Activated CD8-positive, alpha-beta memory T cell treated with anti-CD3 and anti-CD28 coated beads for 48 hours (primary cell): ENCODE data around the gene PTPRN2.
"Not testable (repeated sequence)": the region's sequence is repeated elsewhere in the genome, so short reads cannot be mapped to it uniquely, and the experiment has no call there.

Source experiments
- DNase-seq, 3 experiments: peaks; one replicate each; pipeline ENCODE4 v3.0.0-alpha.2; 2020; ENCODE audit warnings: low read depth in 2 of 3, low spot score in 2 of 3

Gene PTPRN2

DNA sequence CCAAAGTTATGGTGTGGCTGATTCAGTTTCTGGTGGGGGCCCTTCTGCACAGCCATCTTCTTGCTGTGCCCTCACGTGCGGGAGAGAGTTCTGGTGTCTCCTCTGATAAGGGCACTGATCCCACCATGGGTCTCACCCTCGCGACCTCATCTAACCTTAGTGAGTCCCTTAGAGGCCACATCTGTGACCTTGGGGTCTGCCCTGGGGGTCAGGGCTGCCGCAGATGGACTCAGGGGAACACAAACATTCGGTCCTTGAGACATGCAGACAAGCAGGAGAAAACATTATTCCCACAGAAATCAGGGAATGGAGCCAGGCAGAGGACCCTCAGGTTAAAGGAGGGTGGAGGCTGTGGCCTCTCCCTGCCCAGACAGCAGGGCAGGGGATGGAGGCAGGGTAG, 1072.9 kb downstream of the PTPRN2 start:
- DNase-seq: no peak

DNA sequence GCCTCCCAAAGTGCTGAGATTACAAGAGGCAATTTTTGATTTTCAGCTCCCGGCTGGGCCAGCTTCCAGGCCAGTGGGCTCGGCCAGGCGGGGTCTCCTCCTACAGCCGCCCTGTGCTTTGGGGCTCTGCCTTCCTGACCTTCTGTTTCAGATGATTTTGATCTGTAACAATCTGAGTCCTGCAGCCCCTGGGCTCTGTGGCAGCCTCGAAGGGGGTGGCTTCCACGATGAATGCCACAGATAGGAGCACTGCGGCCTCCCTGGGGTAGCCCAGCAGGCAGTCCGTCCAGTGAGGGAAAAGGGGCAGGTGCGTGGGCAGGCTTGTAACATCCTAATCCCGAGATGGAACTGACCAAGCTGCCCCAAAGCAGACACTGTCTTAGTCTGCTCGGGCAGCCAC, 1073.3 kb downstream of the PTPRN2 start:
- no peak for DNase-seq

DNA sequence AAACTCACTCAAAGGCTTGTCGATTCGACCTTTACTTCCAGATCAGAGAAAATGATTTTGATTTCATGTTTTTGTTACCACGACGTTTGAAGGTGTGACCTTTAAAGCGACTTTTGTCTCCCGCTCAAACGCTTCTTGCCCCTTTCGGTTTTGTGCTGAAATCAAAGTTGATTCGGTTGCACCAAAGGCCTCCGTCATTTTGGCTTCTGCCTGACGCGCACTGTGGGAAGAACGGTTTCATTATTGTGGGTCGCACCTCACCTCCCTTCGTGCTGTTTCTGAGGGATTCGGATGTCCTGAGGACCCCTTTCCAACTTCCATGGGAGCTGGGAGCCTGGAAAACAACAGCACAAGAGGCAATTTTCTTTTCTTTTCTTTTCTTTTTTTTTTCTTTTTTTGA, 1073.9 kb downstream of the PTPRN2 start:
- DNase-seq: no peak

DNA sequence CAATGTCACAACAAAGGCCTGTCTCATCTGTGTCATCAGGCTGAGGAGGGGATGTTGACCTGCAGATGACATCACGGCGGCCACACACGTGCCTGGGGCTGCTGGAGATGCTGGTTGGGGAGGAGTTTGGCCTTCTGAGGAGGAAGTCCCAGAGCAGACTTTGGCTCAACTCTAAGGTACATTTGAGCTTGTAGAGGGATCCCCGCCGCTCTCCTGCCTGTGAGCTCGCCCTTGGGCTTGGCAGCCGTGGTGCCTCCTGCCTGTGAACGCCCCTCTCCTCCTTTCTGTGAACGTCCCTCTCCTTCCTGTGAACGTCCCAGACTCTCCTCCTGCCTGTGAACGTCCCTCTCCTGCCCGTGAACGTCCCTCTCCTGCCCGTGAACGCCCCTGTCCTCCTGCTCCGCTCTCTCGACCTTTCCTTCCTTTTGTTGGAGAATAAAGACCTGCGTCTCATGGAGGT, 1074.4 kb downstream of the PTPRN2 start:
- no peak for DNase-seq

DNA sequence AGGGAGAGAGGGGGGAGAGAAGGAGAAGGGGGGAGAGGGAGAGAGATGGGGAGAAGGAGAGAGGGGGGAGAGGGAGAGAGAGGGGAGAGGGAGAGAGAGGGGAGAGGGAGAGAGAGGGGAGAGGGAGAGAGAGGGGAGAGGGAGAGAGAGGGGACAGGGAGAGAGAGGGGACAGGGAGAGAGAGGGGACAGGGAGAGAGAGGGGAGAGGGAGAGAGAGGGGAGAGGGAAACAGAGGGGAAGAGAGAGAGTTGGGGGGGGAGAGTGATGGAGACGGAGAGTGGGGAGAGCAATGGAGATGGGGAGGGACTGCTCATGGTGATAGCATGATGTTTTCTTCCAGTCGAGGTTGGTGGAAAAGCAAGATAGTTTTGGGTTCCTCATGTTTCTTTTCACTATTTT, 1078.4 kb downstream of the PTPRN2 start:
- DNase-seq: no peak

DNA sequence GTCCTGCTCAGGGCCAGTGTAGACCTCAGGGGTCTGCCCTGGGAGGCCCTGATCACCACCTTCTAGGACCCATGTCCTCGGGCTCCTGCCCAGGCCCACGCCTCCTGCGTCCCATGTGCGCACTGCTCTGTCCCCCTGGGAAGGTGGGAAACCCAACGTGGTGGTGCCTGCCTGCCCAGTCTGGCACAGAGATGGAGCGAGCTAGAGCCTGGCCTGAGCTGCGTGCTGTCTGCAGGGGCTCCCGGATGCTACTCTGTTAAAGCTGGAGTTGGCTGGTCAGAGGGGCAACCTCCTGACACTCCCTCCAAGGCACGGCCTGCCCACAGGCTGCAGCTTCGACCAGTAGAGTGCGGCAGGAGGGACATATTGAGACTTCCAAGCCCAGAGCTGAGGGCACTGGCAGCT, 1079.1 kb downstream of the PTPRN2 start:
- no peak for DNase-seq

DNA sequence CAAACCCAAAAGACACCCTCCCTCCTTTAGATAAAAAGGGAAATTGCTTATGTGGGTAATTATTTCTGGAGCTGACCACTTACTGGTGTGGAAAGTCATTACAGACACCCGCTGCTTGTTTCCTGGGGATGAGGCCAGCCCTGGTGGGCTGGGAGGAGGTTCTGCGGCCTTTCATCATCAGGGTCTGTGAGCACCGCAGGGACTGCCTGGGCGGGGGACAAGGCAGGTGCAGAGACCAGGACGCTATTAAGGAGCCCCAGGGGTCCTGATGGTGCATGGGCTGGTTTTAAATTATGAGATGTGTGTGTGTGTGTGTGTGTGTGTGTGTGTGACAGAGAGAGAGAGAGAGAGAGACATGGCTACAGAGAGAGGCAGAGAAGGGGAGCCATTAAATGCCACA, 1079.6 kb downstream of the PTPRN2 start:
- no peak for DNase-seq

DNA sequence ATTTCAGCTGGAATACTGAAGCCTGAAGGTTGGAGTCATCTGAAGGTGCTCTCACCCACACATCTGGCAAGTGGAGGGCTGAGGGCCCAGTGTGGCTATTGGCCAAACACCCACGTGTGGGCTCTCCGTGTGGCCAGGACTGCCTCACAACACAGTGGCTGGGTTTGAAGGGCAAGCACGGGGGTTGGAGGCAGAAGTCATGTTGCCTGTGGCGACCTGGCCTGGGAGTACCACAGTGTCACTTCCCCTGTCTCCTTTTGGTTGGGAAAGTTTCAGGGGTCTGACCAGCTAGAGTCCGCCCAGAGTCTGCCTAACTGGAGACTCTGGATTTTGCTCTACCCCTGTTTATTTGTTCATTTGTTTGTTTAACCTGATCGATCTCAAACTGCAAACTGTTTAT, 1081.4 kb downstream of the PTPRN2 start:
- DNase-seq: no peak

DNA sequence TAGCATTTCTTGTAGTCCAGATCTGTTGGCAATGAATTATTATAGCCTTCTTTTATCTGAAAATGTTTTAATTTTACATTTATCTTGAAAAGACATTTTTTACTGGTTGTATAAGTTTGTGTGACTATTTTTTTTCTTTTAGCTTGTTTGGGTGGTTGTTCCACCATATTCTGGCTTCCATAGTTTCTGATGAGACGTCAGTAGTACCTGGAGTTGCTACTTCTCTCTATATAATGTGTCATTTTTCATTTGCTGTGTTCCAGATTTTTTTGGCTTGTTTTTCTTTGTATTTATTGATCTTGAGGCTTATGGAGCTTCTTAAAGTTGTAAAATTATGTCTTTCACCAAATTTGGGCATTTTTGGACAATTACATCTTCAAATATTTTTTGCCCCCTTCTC, 1082.0 kb downstream of the PTPRN2 start:
- no peak for DNase-seq

DNA sequence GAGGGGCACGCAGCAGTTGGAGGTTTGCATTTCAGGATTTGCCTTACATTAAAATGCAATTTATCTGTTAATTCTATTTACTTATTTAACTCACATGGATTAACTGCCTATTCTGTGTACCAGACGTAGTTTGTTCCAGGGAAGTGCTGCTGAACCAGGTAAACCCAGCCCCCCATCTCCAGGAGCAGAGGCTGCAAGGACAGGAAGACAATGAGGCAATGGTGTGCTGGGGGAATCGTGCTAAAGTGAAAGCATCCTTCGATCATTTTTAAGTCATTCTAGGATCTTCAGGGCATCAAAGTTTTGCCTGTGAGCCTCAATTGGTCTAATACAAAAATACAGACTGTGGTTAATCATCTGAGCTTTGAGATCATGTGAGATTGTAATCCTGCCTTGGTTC, 1084.4 kb downstream of the PTPRN2 start:
- no peak for DNase-seq

DNA sequence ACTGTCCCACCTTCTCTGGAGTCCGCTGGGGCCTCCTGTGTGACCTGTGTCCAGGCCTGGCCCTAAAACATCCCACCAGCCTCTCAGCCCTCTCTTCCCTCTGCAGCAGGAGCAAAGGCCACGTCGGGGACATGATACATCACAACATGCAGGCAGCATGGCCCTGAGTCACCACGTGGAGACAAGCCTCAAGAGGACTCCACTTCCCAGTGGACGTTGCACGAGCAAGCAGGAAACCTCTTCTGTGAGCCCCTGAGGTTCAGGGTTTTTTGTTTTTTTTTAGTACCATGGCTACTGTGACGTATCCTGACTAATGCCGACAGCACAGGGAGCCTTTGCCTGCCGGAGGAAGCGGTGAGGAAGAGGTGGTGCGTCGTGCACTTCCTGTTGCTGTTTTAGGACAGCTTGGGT, 1084.9 kb downstream of the PTPRN2 start:
- peak in 1 of 3 experiments; percentile 25 for DNase-seq

DNA sequence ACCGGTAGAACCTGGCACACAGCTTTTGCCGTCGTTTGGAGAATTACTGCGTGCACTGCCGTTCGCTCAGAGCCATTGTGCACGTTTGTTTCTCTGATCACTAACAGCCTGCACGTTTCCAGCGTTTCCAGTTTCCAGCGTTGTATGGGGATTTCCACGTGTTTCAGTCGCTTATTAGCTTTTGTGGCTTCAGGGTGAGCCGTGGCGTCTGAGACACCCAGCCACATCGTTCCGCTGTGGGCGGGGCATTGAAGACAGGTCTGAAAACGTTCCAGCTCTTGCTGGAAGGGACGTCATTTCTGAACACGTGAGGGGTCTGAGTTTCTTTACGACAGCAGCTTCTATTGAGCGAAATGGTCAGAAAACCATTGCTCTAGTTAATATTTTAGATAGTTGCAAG, 1086.0 kb downstream of the PTPRN2 start:
- DNase-seq: no peak

DNA sequence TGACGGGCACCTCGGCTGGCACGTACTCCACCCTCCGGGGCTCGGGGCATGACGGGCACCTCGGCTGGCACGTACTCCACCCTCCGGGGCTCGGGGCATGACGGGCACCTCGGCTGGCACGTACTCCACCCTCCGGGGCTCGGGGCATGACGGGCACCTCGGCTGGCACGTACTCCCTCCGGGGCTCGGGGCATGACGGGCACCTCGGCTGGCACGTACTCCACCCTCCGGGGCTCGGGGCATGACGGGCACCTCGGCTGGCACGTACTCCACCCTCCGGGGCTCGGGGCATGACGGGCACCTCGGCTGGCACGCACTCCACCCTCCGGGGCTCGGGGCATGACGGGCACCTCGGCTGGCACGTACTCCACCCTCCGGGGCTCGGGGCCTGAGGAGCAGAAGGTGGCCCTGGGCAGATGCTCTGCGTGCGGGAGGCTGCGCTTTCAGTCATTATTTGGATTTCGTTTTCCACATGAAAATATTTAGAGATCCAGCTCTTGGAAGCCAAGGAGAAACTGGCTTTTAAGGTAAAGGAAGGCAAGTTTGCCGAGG, 1086.6 kb downstream of the PTPRN2 start:
- DNase-seq: not testable (repeated sequence)

DNA sequence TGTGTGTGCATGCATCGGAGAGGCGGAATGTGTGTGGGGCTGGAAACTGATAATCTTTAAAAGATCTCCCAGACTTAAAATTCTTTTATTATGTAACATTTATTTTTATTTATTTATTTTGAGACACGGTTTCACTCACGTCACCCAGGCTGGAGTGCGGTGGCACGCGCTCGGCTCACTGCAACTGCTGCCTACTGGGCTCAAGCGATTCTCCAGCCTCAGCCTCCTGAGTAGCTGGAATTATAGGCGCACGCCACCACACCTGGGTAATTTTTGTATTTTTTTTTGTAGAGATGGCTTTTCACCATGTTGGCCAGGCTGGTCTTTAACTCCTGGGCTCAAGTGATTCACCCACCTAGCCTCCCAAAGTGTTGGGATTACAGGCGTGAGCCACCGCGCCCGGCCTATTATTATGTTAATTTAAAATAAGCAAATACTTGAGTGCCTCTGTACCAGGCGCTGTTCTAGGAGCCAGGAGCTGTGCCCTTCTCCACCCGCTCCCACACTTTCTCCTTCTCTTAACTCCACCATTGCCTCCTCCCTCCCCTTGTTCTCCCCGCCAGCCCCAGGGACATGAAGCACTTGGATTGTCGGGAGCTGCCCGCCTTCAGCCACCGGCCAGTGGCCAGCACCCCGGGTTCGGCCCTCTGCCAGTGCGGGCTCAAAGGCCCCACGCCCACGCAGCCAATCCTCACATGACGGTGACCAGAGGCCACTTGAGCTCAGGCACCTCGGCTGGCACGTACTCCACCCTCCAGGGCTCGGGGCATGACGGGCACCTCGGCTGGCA, 1087.3 kb downstream of the PTPRN2 start:
- DNase-seq: no peak

DNA sequence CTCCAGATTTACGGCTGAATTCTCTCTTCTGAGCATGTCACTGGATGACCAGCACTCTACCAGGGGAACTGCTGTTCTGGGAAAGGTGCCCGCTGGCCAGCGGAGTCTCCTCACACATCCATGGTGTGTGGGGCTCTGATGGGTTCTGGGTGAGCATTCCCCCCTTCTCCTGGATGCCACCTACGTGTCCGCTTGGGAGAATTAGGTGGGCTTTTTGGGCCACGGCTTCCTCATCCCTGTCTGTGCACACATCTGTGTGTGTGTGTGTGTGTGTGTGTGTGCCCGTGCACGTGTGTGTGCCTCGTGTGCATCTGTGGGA, 1087.8 kb downstream of the PTPRN2 start:
- no peak for DNase-seq

DNA sequence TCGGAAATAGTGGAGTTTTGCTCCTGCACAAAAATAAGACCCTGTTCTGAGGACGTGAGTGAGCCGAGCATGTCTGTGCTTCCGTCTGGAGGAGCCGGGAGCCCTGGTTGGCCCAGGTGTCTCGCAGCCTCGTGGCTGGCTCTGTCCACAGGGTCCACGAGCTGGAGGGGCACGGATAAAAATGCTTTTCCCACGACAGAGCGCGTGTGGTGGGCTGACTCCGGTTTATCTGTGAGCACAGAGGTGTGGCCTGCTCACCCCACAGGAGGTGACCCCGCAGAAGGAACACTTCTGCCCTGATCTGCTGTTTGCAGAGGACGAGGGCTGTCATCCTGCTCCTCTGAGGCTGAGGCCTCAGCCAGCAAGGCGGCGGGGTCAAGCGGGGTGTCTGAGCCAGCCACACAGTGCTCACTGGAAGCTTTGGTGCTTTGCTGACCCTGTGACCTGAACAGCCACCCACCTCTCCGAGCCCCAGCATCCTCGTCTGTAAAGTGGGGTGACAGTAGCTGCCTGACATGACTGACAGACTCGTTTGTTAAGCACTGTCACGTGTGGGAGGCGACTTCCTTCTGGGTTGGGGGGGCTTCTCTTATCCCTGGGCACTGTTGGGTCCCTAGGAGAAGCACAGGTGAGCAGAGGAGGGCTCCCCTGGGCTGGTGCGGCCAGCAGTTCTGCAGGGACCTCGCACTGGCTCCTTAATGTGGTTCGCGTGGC, 1088.3 kb downstream of the PTPRN2 start:
- DNase-seq: no peak

DNA sequence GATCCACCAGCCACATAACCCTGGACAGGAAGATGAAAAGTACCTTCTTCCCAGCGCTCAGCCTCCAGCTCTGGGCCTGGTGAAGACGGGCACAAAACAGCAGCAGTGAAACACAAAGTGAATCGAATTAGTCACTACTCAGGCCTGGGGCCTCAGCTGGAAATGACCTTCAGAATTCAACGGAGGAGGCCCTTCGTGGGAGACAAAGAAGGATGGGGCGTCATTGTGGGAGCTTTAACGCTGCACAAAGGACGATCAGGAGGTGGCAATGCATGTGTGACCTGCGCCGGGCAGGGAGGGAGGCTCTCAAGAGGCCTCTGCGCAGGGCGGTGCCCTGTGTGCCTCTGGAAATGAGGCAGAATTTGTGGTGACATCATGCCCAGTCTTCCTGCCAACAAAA, 1089.0 kb downstream of the PTPRN2 start:
- no peak for DNase-seq

DNA sequence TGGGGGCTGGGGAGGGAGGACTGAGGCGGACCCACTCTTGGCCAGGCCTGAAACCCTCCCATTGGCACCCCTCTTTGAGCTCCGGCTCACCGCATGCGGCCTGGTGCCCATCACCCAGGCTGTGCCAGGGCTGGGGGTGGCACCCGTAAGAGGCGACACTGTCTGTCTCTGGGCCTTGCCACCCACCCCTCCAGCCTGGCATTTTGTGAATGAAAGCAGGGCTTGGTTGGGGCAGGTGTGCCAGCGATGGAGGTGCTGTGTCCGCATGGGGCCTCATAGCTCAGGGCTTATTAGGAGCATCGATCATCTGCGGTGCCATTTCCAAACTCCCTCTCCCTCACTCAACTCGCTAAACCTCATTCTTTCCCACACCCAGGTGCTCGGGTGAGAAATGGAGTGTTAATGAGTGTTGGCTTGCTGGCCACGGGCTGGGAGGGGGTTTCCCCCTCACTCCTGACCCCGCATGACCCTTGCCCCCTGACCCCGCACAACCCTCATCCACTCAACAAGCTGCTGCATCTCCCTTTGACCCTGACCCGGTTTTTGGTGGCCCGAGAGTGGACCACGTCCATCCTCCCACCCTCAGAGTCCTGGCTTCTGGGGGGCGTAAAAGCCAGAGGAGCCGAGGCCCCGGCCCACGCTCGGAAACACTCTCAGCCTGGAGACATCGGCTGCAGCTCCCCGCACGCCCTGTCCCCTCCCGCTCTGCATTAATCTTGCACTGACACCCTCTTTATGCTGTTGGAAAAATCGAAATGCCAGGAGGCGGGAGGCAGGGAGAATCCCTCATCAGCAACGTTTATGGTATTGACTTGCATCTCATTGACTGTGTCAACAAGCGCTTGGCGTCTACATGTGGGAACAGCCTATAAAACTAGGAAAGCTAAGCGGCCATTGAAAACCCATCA, 1089.6 kb downstream of the PTPRN2 start:
- DNase-seq: no peak

DNA sequence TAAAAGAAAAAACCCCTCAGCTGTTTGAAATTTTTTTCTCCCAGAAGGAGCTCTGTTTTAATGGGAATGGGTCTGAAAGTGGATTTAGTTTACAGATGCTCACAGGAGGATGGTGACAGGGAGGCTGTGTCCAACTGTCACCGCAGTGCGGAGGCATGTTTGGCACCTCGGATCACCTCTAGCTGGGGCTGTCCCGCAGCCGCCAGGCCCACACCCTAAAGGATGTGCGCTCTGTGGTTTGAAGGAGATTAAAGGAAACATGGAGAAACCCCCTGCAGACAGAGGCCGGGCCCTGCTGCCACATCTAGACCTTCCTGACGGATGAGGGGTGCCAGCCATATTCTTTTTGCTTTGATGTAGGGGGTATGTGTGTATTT, 1090.3 kb downstream of the PTPRN2 start:
- no peak for DNase-seq

DNA sequence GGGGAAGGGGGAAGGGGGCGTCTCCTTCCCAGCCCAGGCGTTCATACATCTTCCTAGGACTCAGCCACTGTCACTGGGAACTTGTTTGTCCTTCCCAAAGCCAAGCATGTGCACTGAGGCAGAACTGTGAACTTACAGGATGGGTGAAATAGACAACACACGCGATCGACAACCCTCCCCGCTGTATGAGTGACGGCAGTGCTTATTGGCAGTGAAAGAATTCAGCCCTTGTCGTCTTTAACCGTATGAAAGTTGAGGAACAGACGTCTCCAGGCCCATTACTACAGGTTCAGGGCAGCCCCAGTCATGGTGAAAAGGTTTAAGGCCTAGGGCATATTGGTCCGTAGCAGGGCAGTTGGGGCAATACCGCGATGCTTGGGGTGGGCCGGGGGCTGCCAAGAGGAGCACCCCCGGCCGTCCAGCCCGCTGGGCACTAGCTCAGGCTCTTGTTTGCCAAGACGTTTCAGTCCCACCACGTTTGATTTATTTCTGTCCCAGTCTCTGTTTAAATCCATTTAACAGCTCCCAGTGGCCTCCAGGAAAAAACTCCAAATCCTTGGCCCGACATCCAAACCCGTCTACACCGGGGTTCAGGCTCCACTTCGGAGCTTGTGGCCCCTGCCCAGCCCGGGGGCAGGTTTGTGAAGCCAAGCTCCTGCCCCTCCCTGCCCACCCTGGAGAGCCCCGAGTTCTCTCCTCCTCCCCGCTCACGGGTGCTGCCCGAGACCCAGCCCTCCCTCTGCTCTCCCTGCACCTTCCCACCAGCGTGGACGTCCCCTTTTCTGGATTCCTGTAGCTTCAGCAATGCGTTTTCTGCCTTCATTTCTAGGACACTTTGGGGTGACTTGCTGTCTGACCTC, 1091.0 kb downstream of the PTPRN2 start:
- no peak for DNase-seq

DNA sequence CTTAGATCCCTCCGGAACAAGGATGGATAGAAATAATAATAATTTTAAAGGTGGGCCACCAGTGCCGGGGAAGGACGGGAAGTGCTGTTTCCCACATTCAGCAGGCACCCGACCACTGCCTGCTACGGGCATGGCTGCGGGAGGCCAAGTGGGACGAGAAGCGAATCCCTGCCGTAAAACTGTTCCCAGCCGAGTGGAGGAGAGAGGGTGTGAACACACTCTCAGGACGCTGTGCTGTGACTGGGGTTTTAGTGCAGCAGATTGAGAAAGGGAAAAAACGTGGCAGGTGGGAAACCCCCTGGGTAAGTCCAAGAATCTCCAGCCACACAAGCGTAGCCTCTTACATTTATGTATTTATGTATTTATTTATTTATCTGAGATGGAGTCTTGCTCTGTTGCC, 1092.0 kb downstream of the PTPRN2 start:
- no peak for DNase-seq
